Transverse colon (tissue), 3 donors: Measurements from ENCODE around the gene ARFGAP3.

Source experiments
- CTCF ChIP-seq, 5 experiments: fragments of 200-600 bp in 3 of 5; fragments of 450-650 bp in 2 of 5; sonication (generic) in 3 of 5; IDR thresholded peaks; 1 replicate in 2 of 5; 2 replicates in 3 of 5; pipeline ENCODE4 v1.5.1; 2016 to 2017; ENCODE audit warnings: antibody characterized with exemption in 5 of 5, inconsistent platforms in 3 of 5, mild to moderate bottlenecking in 2 of 5, moderate library complexity in 1 of 5
- POLR2A ChIP-seq: fragments of 450-650 bp; IDR thresholded peaks from one replicate; pipeline ENCODE4 v1.6.1; 2016; ENCODE audit warnings: antibody characterized with exemption, mild to moderate bottlenecking, moderate library complexity

GRCh38 chr22:42799061-42799460 lies 58.0 kb downstream of the ARFGAP3 start:
- TF ChIP-seq CTCF (IDR thresholded peaks at IDR 0.05) = no peak
- TF ChIP-seq POLR2A = no peak
